Measurements from ENCODE around the gene ST3GAL5.

- no peak for TF ChIP-seq CTCF (IDR thresholded peaks at IDR 0.05; ENCODE audit: insufficient read depth, low read depth, low read length)
- TF ChIP-seq EZH2 (IDR thresholded peaks at IDR 0.05; ENCODE audit: insufficient read depth, low read length) = no peak
Measured at GRCh38 chr2:85858841-85859240, 29.9 kb downstream of the ST3GAL5 start.

All from astrocyte (in vitro differentiated cells and primary cell).